Glutamatergic neuron (in vitro differentiated cells): ENCODE results near the gene LAMA2. TPM values are rescaled to one million over a fixed set of nuclear protein-coding genes. Genes with fewer than 3 reads are reported as not detected.

ENCODE experiments used
- DNase-seq: peaks from one replicate; pipeline ENCODE4 v3.0.0; 2022
- H3K27ac Mint-ChIP-seq: one replicate; pipeline ENCODE4 v1.8.0; 2020; ENCODE audit warnings: mild to moderate bottlenecking, mixed read lengths, inconsistent platforms; ENCODE audit not compliant: unreplicated experiment
- H3K27me3 Mint-ChIP-seq: one replicate; pipeline ENCODE4 v1.8.0; 2020; ENCODE audit warnings: mild to moderate bottlenecking, moderate library complexity, mixed read lengths, inconsistent platforms; ENCODE audit not compliant: unreplicated experiment
- H3K36me3 Mint-ChIP-seq: one replicate; pipeline ENCODE4 v1.8.0; 2020; ENCODE audit warnings: mild to moderate bottlenecking, mixed read lengths, inconsistent platforms; ENCODE audit not compliant: unreplicated experiment
- H3K4me1 Mint-ChIP-seq: one replicate; pipeline ENCODE4 v1.8.0; 2020; ENCODE audit warnings: mild to moderate bottlenecking, low read depth, mixed read lengths, inconsistent platforms; ENCODE audit not compliant: unreplicated experiment
- H3K4me3 Mint-ChIP-seq: one replicate; pipeline ENCODE4 v1.8.0; 2020; ENCODE audit warnings: mild to moderate bottlenecking, mixed read lengths, inconsistent platforms; ENCODE audit not compliant: unreplicated experiment
- H3K9me3 Mint-ChIP-seq: one replicate; pipeline ENCODE4 v1.8.0; 2020; ENCODE audit warnings: mild to moderate bottlenecking, moderate library complexity, mixed read lengths, inconsistent platforms; ENCODE audit not compliant: unreplicated experiment
- total RNA-seq: library from RNA; stranded (reverse); fragmentation: NEBNext Ultra II Directional; extraction: Animal tissue kit (Norgen Biotek cat#: 25700); gene quantifications from one replicate; pipeline ENCODE4 v1.2.1, GENCODE V29; 2021; ENCODE audit not compliant: unreplicated experiment
- TF ChIP-seq, protein P1 (sequence below): fragments of 200-600 bp; sonication (generic); IDR thresholded peaks from one replicate; pipeline ENCODE4 v1.5.0; 2021; ENCODE audit not compliant: partially characterized antibody, unreplicated experiment

The LAMA2 gene
- total RNA-seq, 1 donor from 2014 or later: 2.4 TPM

DNA sequence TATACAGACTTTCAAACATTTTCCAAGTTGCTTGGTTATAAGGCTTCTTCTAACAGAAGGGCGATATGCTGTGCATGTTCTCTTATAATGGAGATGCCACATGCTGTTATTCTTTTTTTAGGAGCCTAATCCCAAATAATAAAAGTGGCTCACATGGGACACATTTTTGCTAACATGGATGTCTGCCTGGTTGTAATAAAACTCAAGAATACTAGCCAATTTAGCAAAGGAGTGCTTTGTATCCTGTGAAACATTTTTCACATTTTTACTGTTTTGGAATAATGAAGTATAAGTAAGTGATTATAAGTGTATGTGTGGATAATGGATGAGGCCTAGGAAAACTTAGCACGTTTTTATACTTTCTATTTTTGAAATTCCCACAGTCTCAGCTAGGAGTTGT is 312.2 kb downstream of the LAMA2 start:
- Mint-ChIP-seq H3K4me3 (no peak overlapping the region), H3K4me1 (no peaks in the 10 kb centered on the region), H3K9me3 (no peaks in the 10 kb centered on the region), H3K36me3 (no peaks in the 10 kb centered on the region), H3K27me3 (no peaks in the 10 kb centered on the region), H3K27ac (no peak overlapping the region)
- no peak for DNase-seq
- TF ChIP-seq, protein P1, sequence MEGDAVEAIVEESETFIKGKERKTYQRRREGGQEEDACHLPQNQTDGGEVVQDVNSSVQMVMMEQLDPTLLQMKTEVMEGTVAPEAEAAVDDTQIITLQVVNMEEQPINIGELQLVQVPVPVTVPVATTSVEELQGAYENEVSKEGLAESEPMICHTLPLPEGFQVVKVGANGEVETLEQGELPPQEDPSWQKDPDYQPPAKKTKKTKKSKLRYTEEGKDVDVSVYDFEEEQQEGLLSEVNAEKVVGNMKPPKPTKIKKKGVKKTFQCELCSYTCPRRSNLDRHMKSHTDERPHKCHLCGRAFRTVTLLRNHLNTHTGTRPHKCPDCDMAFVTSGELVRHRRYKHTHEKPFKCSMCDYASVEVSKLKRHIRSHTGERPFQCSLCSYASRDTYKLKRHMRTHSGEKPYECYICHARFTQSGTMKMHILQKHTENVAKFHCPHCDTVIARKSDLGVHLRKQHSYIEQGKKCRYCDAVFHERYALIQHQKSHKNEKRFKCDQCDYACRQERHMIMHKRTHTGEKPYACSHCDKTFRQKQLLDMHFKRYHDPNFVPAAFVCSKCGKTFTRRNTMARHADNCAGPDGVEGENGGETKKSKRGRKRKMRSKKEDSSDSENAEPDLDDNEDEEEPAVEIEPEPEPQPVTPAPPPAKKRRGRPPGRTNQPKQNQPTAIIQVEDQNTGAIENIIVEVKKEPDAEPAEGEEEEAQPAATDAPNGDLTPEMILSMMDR: no peak

DNA sequence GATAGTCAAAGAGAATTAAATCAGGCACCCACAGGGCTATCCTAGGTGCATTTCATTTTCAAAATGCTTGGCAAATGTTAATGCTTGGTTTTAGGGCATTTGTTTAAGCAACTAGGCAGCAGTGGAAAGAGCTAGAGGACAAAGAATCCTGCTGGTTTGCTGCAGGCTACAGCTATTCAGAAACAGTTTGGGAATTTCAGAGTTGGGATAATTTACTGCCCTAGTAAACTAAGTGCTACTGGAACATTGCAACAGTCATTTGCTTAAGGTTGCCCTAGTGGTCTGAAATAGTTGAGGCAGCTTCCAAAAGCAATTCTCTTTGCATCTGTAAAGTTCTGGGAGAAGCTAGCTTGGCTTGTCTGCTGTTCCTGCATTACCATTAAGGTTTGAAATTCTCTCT is 312.7 kb downstream of the LAMA2 start:
- Mint-ChIP-seq H3K27ac (no peak overlapping the region), H3K36me3 (no peaks in the 10 kb centered on the region), H3K4me1 (no peaks in the 10 kb centered on the region), H3K27me3 (no peaks in the 10 kb centered on the region), H3K9me3 (no peaks in the 10 kb centered on the region), H3K4me3 (no peak overlapping the region)
- TF ChIP-seq, protein P1: no peak
- DNase-seq: no peak

DNA sequence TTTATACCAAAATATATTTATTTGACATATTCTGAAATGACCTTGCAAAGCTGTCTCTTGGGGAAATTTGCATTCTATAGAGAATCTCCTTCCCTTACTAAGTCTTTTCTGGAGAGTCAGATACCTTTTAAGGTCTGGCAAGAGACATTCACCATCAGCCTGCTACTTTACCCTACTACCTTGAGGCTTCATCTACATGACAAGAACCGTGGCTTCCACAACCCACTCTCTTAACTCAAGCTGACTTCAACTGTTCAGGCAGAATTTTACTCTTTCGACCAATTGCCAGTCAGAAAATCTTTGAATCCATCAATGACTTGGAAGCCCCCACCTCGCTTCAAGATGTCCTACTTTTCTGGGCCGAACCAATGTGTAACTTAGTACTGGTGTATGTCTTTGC is 314.2 kb downstream of the LAMA2 start:
- Mint-ChIP-seq H3K4me3 (no peak overlapping the region), H3K27me3 (no peaks in the 10 kb centered on the region), H3K9me3 (no peaks in the 10 kb centered on the region), H3K4me1 (no peaks in the 10 kb centered on the region), H3K36me3 (no peaks in the 10 kb centered on the region), H3K27ac (no peak overlapping the region)
- TF ChIP-seq, protein P1: no peak
- DNase-seq: no peak

DNA sequence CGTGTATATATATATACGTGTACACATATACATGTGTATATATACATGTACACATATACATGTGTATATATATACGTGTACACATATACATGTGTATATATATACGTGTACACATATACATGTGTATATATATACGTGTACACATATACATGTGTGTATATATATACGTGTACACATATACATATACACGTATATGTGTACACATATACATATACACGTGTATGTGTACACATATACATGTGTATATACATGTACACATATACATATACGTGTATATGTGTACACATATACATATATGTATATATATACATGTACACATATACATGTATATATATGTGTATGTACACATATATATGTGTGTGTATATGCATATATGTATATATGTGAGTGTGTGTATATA is 317.2 kb downstream of the LAMA2 start:
- DNase-seq: no peak
- Mint-ChIP-seq H3K27me3 (no peaks in the 10 kb centered on the region), H3K9me3 (no peaks in the 10 kb centered on the region), H3K27ac (no peak overlapping the region), H3K36me3 (no peaks in the 10 kb centered on the region), H3K4me3 (no peak overlapping the region), H3K4me1 (no peaks in the 10 kb centered on the region)
- TF ChIP-seq, protein P1: no peak

DNA sequence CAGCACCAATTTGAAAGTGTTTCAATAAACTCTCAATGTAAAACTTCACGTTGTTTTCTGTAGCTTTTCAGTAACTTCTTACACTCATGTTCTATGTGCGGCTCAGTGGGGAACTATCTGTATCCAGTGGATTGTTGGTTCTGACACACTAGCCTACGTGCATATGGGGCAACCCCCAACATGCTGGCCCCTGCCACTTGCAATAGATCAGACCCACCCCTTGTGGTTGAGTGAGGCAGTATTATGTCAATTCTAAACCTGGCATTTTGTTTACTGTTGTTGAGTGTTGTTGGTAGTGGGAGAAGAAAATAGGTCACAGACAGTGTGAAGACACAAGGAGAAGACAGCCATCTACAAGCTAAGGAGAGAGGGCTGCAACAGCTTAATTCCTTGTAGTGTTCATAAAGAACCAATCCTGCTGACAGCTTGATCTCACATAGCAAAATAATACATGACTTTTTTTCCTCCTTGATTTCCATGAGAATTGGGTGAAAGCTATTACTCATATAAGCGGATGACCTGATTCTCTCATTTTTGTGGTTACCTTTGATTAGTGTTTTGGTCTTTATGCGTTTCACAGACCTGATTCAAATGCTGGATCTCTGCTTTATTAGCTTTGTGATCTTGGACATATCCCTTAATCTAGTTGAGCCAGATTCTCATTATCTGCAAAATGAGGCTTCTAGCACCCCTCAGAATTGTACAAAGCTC is 320.4 kb downstream of the LAMA2 start:
- Mint-ChIP-seq H3K27me3 (no peaks in the 10 kb centered on the region), H3K36me3 (no peaks in the 10 kb centered on the region), H3K4me3 (no peak overlapping the region), H3K9me3 (no peaks in the 10 kb centered on the region), H3K27ac (no peak overlapping the region), H3K4me1 (peaks cover 5% of the 10 kb centered on the region)
- TF ChIP-seq, protein P1: no peak
- no peak for DNase-seq
